Keratinocyte (primary cell): ENCODE measurements around the gene SACM1L. TPM values are rescaled to one million over a fixed set of nuclear protein-coding genes. Genes with fewer than 3 reads are reported as not detected.
A peak's percentile ranks its signal among the peaks of the same experiment; 100 is the strongest.

Experiments
- DNase-seq: peaks from one replicate; pipeline ENCODE4 v3.0.0-alpha.2; 2011; ENCODE audit warnings: low read depth, missing footprints, low spot score
- FAIRE-seq: peaks from 2 replicates; lab custom pipeline; 2011; peaks lifted over from hg19 to GRCh38; lab: Jason Lieb, UNC
- H2AFZ ChIP-seq: 2 replicates; pipeline ENCODE4 v1.6.0; 2012; ENCODE audit warnings: low read length, control low read depth, inconsistent platforms; ENCODE audit not compliant: control insufficient read depth
- H3K27ac ChIP-seq: 2 replicates; pipeline ENCODE4 v1.5.1; 2011; ENCODE audit warnings: low read length; ENCODE audit not compliant: control insufficient read depth, insufficient read depth
- H3K27me3 ChIP-seq: 3 replicates; pipeline ENCODE4 v1.6.0; 2011; ENCODE audit warnings: low read length; ENCODE audit not compliant: control insufficient read depth, insufficient read depth; ENCODE audit errors: extremely low read depth
- H3K36me3 ChIP-seq, 2 experiments: 2 replicates in 1 of 2; 3 replicates in 1 of 2; pipeline ENCODE4 v1.5.1; 2011; ENCODE audit warnings: low read length in 2 of 2, mild to moderate bottlenecking in 1 of 2; ENCODE audit not compliant: control insufficient read depth in 2 of 2, insufficient read depth in 2 of 2; ENCODE audit errors: extremely low read depth in 1 of 2
- H3K4me1 ChIP-seq: 3 replicates; pipeline ENCODE4 v1.5.1; 2011; ENCODE audit warnings: low read length; ENCODE audit not compliant: control insufficient read depth, insufficient read depth; ENCODE audit errors: extremely low read depth
- H3K4me2 ChIP-seq: 3 replicates; pipeline ENCODE4 v1.6.0; 2011; ENCODE audit warnings: low read depth, low read length; ENCODE audit not compliant: control insufficient read depth, insufficient read depth; ENCODE audit errors: extremely low read depth
- H3K4me3 ChIP-seq, 3 experiments: fragments of 200-600 bp in 1 of 3; sonication (generic) in 1 of 3; 2 replicates in 2 of 3; 3 replicates in 1 of 3; pipeline ENCODE4 v1.5.1; 2011 to 2016; ENCODE audit warnings: low read length in 3 of 3, mild to moderate bottlenecking in 3 of 3, control low read depth in 2 of 3, inconsistent platforms in 1 of 3, low read depth in 1 of 3, mixed read lengths in 1 of 3, mixed run types in 1 of 3, moderate library complexity in 1 of 3; ENCODE audit not compliant: control insufficient read depth in 2 of 3, insufficient read depth in 2 of 3; ENCODE audit errors: extremely low read depth in 1 of 3
- H3K79me2 ChIP-seq: 2 replicates; pipeline ENCODE4 v1.6.0; 2012; ENCODE audit warnings: low read length; ENCODE audit not compliant: control insufficient read depth, insufficient read depth
- H3K9ac ChIP-seq: 3 replicates; pipeline ENCODE4 v1.6.0; 2011; ENCODE audit warnings: low read length; ENCODE audit not compliant: control insufficient read depth, insufficient read depth; ENCODE audit errors: extremely low read depth
- H3K9me1 ChIP-seq: 3 replicates; pipeline ENCODE4 v1.6.0; 2011; ENCODE audit warnings: low read length; ENCODE audit not compliant: control insufficient read depth, insufficient read depth; ENCODE audit errors: extremely low read depth
- H3K9me3 ChIP-seq: 2 replicates; pipeline ENCODE4 v1.5.1; 2012; ENCODE audit warnings: low read depth, low read length; ENCODE audit not compliant: control insufficient read depth
- H4K20me1 ChIP-seq: 3 replicates; pipeline ENCODE4 v1.6.0; 2011; ENCODE audit warnings: low read length; ENCODE audit not compliant: control insufficient read depth, insufficient read depth; ENCODE audit errors: extremely low read depth
- CTCF ChIP-seq, 3 experiments: IDR thresholded peaks in 1 of 3; conservative IDR thresholded peaks in 1 of 3; optimal IDR thresholded peaks in 1 of 3; 2 replicates in 2 of 3; 3 replicates in 1 of 3; pipeline versions ENCODE3 to v1.5.1; 2011; ENCODE audit warnings: low read length in 3 of 3, mild to moderate bottlenecking in 3 of 3, moderate library complexity in 2 of 3, control low read depth in 1 of 3, inconsistent platforms in 1 of 3; ENCODE audit not compliant: insufficient read depth in 2 of 3; ENCODE audit errors: extremely low read depth in 1 of 3
- EZH2 ChIP-seq: IDR thresholded peaks from one replicate; pipeline ENCODE4 v1.6.1; 2012; ENCODE audit warnings: inconsistent platforms, mild to moderate bottlenecking, low read length, moderate library complexity
- dilution Hi-C: fragments of 300-500 bp; cut with MboI; formaldehyde crosslinking; loops from one replicate; pipeline ENCODE4 v1.7.0; 2020; ENCODE audit warnings: low sequenced_read_pairs; ENCODE audit not compliant: extremely low pct_ligation_motif_present
- polyA plus RNA-seq, 5 experiments: library from polyadenylated mRNA; depleted of rRNA in 3 of 5; stranded (reverse) in 3 of 5; stranded (forward) in 1 of 5; unstranded in 1 of 5; fragments of >200 nt; gene quantifications; 1 replicate in 1 of 5; 2 replicates in 3 of 5; 3 replicates in 1 of 5; pipeline versions ENCODE4 v1.2.1 to v1.2.3, GENCODE V29; 2011 to 2012; ENCODE audit warnings: missing spikeins in 2 of 5, low read depth in 1 of 5, low replicate concordance in 1 of 5

SACM1L gene
- polyA plus RNA-seq, 1 donor (not counting 4 experiments of a cell fraction or from before 2014, with no cell fraction given): 44.3 TPM

GRCh38 chr3:45642731-45643152 lies 46.5 kb upstream of the SACM1L start:
- TF ChIP-seq EZH2 (no peak), CTCF (optimal IDR thresholded peaks at IDR 0.05 in 1 of 3, IDR thresholded peaks at IDR 0.05 in 1 of 3, conservative IDR thresholded peaks at IDR 0.05 in 1 of 3; ENCODE audit: extremely low read depth in 1 of 3, insufficient read depth in 2 of 3, low read length in 3 of 3) (no peak)
- Histone ChIP-seq H3K4me3 (no peak overlapping the region), H3K9ac (no peak overlapping the region), H3K27ac (no peak overlapping the region), H3K4me1 (peaks cover 45% of the 10 kb centered on the region), H3K4me2 (no peak overlapping the region), H3K36me3 (no peaks in the 10 kb centered on the region), H3K27me3 (no peaks in the 10 kb centered on the region), H3K9me1 (no peaks in the 10 kb centered on the region), H3K79me2 (peaks cover 36% of the 10 kb centered on the region), H4K20me1 (no peaks in the 10 kb centered on the region), H3K9me3 (no peaks in the 10 kb centered on the region), H2AFZ (no peak overlapping the region)
- DNase-seq (no peak), FAIRE-seq (no peak)
- dilution Hi-C loops: no loop called here

- Histone ChIP-seq H3K9ac (no peak overlapping the region), H3K9me1 (no peaks in the 10 kb centered on the region), H3K9me3 (no peaks in the 10 kb centered on the region), H3K4me2 (peak overlapping the region; percentile 63), H3K27me3 (no peaks in the 10 kb centered on the region), H3K27ac (peak overlapping the region; percentile 59), H4K20me1 (no peaks in the 10 kb centered on the region), H3K4me3 (peak overlapping the region in 1 of 3 experiments; percentile 18), H2AFZ (no peak overlapping the region), H3K79me2 (peaks cover 39% of the 10 kb centered on the region), H3K36me3 (no peaks in the 10 kb centered on the region), H3K4me1 (peaks cover 42% of the 10 kb centered on the region)
- dilution Hi-C loops: no loop called here
- DNase-seq (no peak), FAIRE-seq (no peak)
- TF ChIP-seq CTCF (optimal IDR thresholded peaks at IDR 0.05 in 1 of 3, IDR thresholded peaks at IDR 0.05 in 1 of 3, conservative IDR thresholded peaks at IDR 0.05 in 1 of 3; ENCODE audit: extremely low read depth in 1 of 3, insufficient read depth in 2 of 3, low read length in 3 of 3) (no peak), EZH2 (no peak)
These were observed 45.0 kb upstream of the SACM1L start for GRCh38 chr3:45644063-45644790.
